HepG2 (cell line): ENCODE data around the gene HBM. TPM values are rescaled to one million over a fixed set of nuclear protein-coding genes. Genes with fewer than 3 reads are reported as not detected.

Experiments used
- ATAC-seq: fragments of 200-7000 bp; cut with Tn5 transposase; 3 replicates; pipeline ENCODE4 v1.9.1; 2020; ENCODE audit warnings: mild to moderate bottlenecking, moderate library complexity
- BruUV-seq: library from RNA; stranded (reverse); fragments of 400-500 nt; replicated peaks from 2 replicates; lab custom pipeline; 2021; lab: Mats Ljungman, UMichigan
- CTCF ChIA-PET: fragments of 300-600 bp; formaldehyde crosslinking; extraction: SDS; loops from one replicate; lab custom pipeline; 2021; ENCODE audit warnings: low total read pairs, inconsistent platforms, low intra/inter-chr PET ratio; lab: Yijun Ruan, JAX
- POLR2A ChIA-PET: fragments of 350-600 bp; sonication (Branson Sonifier 250); formaldehyde crosslinking; loops from one replicate; lab custom pipeline; 2020; ENCODE audit warnings: antibody characterized with exemption, inconsistent platforms; lab: Yijun Ruan, JAX
- DNase-seq: peaks from one replicate; pipeline ENCODE4 v3.0.0-alpha.2; 2015; ENCODE audit warnings: low spot score
- FAIRE-seq: peaks from 3 replicates; lab custom pipeline; 2011; peaks lifted over from hg19 to GRCh38; lab: Jason Lieb, UNC
- H2AFZ ChIP-seq: one replicate; pipeline ENCODE4 v1.6.1; 2011; ENCODE audit warnings: low read length, inconsistent platforms
- H3K27ac ChIP-seq: fragments of 300-600 bp; 3 replicates; pipeline ENCODE4 v1.8.0; 2011; ENCODE audit warnings: mixed run types, mild to moderate bottlenecking, mixed read lengths, low read length, inconsistent platforms; ENCODE audit not compliant: insufficient read depth; ENCODE audit errors: extremely low read length
- H3K27me3 ChIP-seq, 2 experiments: fragments of 200-600 bp in 1 of 2; 2 replicates in 1 of 2; 3 replicates in 1 of 2; pipeline versions ENCODE4 v1.6.0 to v1.8.0; 2011; ENCODE audit warnings: low read length in 2 of 2, mild to moderate bottlenecking in 2 of 2, moderate library complexity in 2 of 2, inconsistent platforms in 1 of 2; ENCODE audit not compliant: insufficient read depth in 2 of 2, control insufficient read depth in 1 of 2
- H3K36me3 ChIP-seq, 2 experiments: fragments of 200-600 bp in 1 of 2; replicated peaks in 1 of 2; 2 replicates in 1 of 2; 3 replicates in 1 of 2; pipeline versions ENCODE4 v1.5.1 to v1.8.0; 2011; ENCODE audit warnings: low read length in 2 of 2, inconsistent platforms in 1 of 2; ENCODE audit not compliant: insufficient read depth in 2 of 2, control insufficient read depth in 1 of 2
- H3K4me1 ChIP-seq: 2 replicates; pipeline ENCODE4 v1.5.1; 2012; ENCODE audit warnings: low read length, inconsistent platforms; ENCODE audit not compliant: insufficient read depth
- H3K4me2 ChIP-seq: 2 replicates; pipeline ENCODE4 v1.6.0; 2011; ENCODE audit warnings: low read depth, low read length, inconsistent platforms
- H3K4me3 ChIP-seq, 3 experiments: fragments of 200-600 bp in 1 of 3; sonication (generic), shearing (Covaris generic) in 1 of 3; replicated peaks in 1 of 3; 2 replicates each; pipeline ENCODE4 v1.5.1; 2011 to 2016; ENCODE audit warnings: low read length in 3 of 3, inconsistent platforms in 2 of 3, low read depth in 2 of 3, mild to moderate bottlenecking in 2 of 3, control low read depth in 1 of 3, mixed read lengths in 1 of 3; ENCODE audit not compliant: insufficient read depth in 1 of 3
- H3K79me2 ChIP-seq: one replicate; pipeline ENCODE4 v1.6.1; 2011; ENCODE audit warnings: low read length, inconsistent platforms; ENCODE audit not compliant: insufficient read depth
- H3K9ac ChIP-seq: 2 replicates; pipeline ENCODE4 v1.6.0; 2011; ENCODE audit warnings: mild to moderate bottlenecking, low read depth, low read length, inconsistent platforms; ENCODE audit not compliant: insufficient read depth
- H3K9me3 ChIP-seq: 2 replicates; pipeline ENCODE4 v1.5.1; 2012; ENCODE audit warnings: mild to moderate bottlenecking, low read length
- H4K20me1 ChIP-seq: 2 replicates; pipeline ENCODE4 v1.6.0; 2011; ENCODE audit warnings: inconsistent platforms, mild to moderate bottlenecking, low read length, moderate library complexity; ENCODE audit not compliant: insufficient read depth
- GZF1 ChIP-seq: sonication (generic); formaldehyde crosslinking; IDR thresholded peaks from 2 replicates; pipeline ENCODE4 v1.5.1; 2020; ENCODE audit warnings: mild to moderate bottlenecking, missing genetic modification reagents
- HIVEP1 ChIP-seq: sonication (generic); formaldehyde crosslinking; IDR thresholded peaks from 2 replicates; pipeline ENCODE4 v1.4.0; 2020; ENCODE audit warnings: mild to moderate bottlenecking, missing genetic modification reagents
- HNF4G ChIP-seq, 2 experiments: sonication (generic) in 1 of 2; formaldehyde crosslinking in 1 of 2; IDR thresholded peaks; 2 replicates each; pipeline versions ENCODE4 v1.4.0 to v1.6.1; 2011 to 2020; ENCODE audit warnings: borderline replicate concordance in 2 of 2, low read depth in 2 of 2, mild to moderate bottlenecking in 2 of 2, low read length in 1 of 2, missing genetic modification reagents in 1 of 2, moderate library complexity in 1 of 2
- KMT2B ChIP-seq: IDR thresholded peaks from 2 replicates; pipeline ENCODE4 v1.6.1; 2016; ENCODE audit warnings: missing genetic modification reagents, missing compliant biosample characterization
- MATR3 ChIP-seq: sonication (generic); formaldehyde crosslinking; IDR thresholded peaks from 2 replicates; pipeline ENCODE4 v1.4.0; 2020; ENCODE audit warnings: missing genetic modification reagents
- MEF2D ChIP-seq: sonication (generic); formaldehyde crosslinking; IDR thresholded peaks from 2 replicates; pipeline ENCODE4 v1.5.1; 2020; ENCODE audit warnings: mild to moderate bottlenecking, missing genetic modification reagents
- NFKB2 ChIP-seq: sonication (generic); formaldehyde crosslinking; IDR thresholded peaks from 2 replicates; pipeline ENCODE4 v1.4.0; 2020; ENCODE audit warnings: missing genetic modification reagents, borderline replicate concordance
- PCBP2 ChIP-seq: fragments of 200-400 bp; formaldehyde crosslinking; optimal IDR thresholded peaks from 2 replicates; pipeline ENCODE3; 2018; ENCODE audit warnings: low read length, low read depth; ENCODE audit not compliant: poor library complexity, severe bottlenecking
- SETDB1 ChIP-seq: sonication (generic); formaldehyde crosslinking; IDR thresholded peaks from 2 replicates; pipeline ENCODE4 v1.5.1; 2020; ENCODE audit warnings: missing genetic modification reagents, mild to moderate bottlenecking, borderline replicate concordance
- SP1 ChIP-seq, 2 experiments: fragments of 450-650 bp in 1 of 2; sonication (generic) in 1 of 2; formaldehyde crosslinking in 1 of 2; IDR thresholded peaks; 2 replicates each; pipeline versions ENCODE4 v1.4.0 to v1.6.1; 2016 to 2020; ENCODE audit warnings: missing genetic modification reagents in 1 of 2
- ZKSCAN8 ChIP-seq: IDR thresholded peaks from 2 replicates; pipeline ENCODE4 v1.6.1; 2016; ENCODE audit warnings: borderline replicate concordance, missing genetic modification reagents, missing compliant biosample characterization
- ZNF281 ChIP-seq: sonication (generic); formaldehyde crosslinking; IDR thresholded peaks from 2 replicates; pipeline ENCODE4 v1.4.0; 2020; ENCODE audit warnings: missing genetic modification reagents, borderline replicate concordance
- ZNF496 ChIP-seq: sonication (generic); formaldehyde crosslinking; IDR thresholded peaks from 2 replicates; pipeline ENCODE4 v1.8.1; 2023; ENCODE audit warnings: mild to moderate bottlenecking, moderate library complexity, missing genetic modification reagents; ENCODE audit not compliant: insufficient replicate concordance
- ZNF562 ChIP-seq: sonication (generic); formaldehyde crosslinking; IDR thresholded peaks from 2 replicates; pipeline ENCODE4 v1.8.0; 2022; ENCODE audit warnings: missing genetic modification reagents, borderline replicate concordance
- ZNF672 ChIP-seq: sonication (generic); formaldehyde crosslinking; IDR thresholded peaks from 2 replicates; pipeline ENCODE4 v1.8.1; 2022; ENCODE audit warnings: missing genetic modification reagents
- ZNF737 ChIP-seq: sonication (generic); formaldehyde crosslinking; IDR thresholded peaks from 2 replicates; pipeline ENCODE4 v1.5.0; 2020; ENCODE audit warnings: missing genetic modification reagents, mild to moderate bottlenecking, borderline replicate concordance
- ZNF883 ChIP-seq: sonication (generic); formaldehyde crosslinking; IDR thresholded peaks from 2 replicates; pipeline ENCODE4 v1.5.1; 2020; ENCODE audit warnings: mild to moderate bottlenecking, missing genetic modification reagents; ENCODE audit errors: not compliant biosample characterization
- WGBS: methylation state at CpG from one replicate; pipeline ENCODE4 v1.1.6; 2017; ENCODE audit warnings: low lambda C conversion rate; 5-methylcytosine and 5-hydroxymethylcytosine counted together
- in situ Hi-C: cut with HindIII; loops from 2 replicates; pipeline ENCODE4 v1.10.0; 2017; ENCODE audit warnings: low pct_unique_long_range_greater_than_20kb; ENCODE audit not compliant: extremely low pct_ligation_motif_present
- intact Hi-C: fragments of 100-400 bp; cut with micrococcal nuclease; formaldehyde crosslinking; loops from one replicate; pipeline ENCODE4 v1.10.0; 2022; ENCODE audit not compliant: unreplicated experiment
- polyA plus RNA-seq, 8 experiments: library from polyadenylated mRNA; depleted of rRNA in 3 of 8; stranded (reverse) in 7 of 8; unstranded in 1 of 8; fragments of >200 nt; fragmentation: Illumina TruSeq in 4 of 8; extraction: Trizol in 4 of 8; gene quantifications; 2 replicates each; pipeline versions ENCODE4 v1.2.1 to v1.2.3, GENCODE V29; 2011 to 2016; ENCODE audit warnings: low read depth in 4 of 8, missing spikeins in 1 of 8, mixed read lengths in 1 of 8; ENCODE audit not compliant: insufficient read depth in 1 of 8
- total RNA-seq, 5 experiments: library from RNA; depleted of rRNA; stranded (reverse); fragments of >200 nt; fragmentation: Illumina TruSeq; extraction: Trizol; gene quantifications; 2 replicates each; pipeline ENCODE4 v1.2.3, GENCODE V29; 2016; ENCODE audit warnings: low read depth in 1 of 5

HBM gene
- total and polyA plus RNA-seq, 2 of the 13 experiments (the other 11 are each of a cell fraction or from before 2014, with no cell fraction given) = not detected

- Histone ChIP-seq H3K9ac (no peak overlapping the region), H2AFZ (no peak overlapping the region), H3K27ac (no peak overlapping the region), H3K79me2 (no peaks in the 10 kb centered on the region), H3K4me2 (no peak overlapping the region), H3K36me3 (no peaks in the 10 kb centered on the region), H3K27me3 (peaks cover 6 to 52% of the 10 kb centered on the region in 2 experiments), H4K20me1 (peaks cover 3% of the 10 kb centered on the region; the same call in 1 of the 2 replicates), H3K4me1 (peaks cover 27% of the 10 kb centered on the region), H3K4me3 (no peak overlapping the region), H3K9me3 (no peaks in the 10 kb centered on the region)
- no TSS peak for BruUV-seq
- ATAC-seq = no peak
- ChIA-PET CTCF (no interaction called here), POLR2A (no interaction called here)
- DNase-seq = no peak
- TF ChIP-seq ZNF281 (CRISPR knock-in tag) (no peak), GZF1 (no peak), MEF2D (no peak), PCBP2 (no peak), SETDB1 (CRISPR knock-in tag) (no peak), ZNF496 (CRISPR knock-in tag) (no peak), ZNF672 (CRISPR knock-in tag) (no peak), NFKB2 (CRISPR knock-in tag) (no peak), SP1 (IDR thresholded peaks at IDR 0.05) (no peak), SP1 (CRISPR knock-in tag; IDR thresholded peaks at IDR 0.05) (no peak), HIVEP1 (CRISPR knock-in tag) (no peak), ZNF883 (CRISPR knock-in tag) (no peak), ZKSCAN8 (no peak), ZNF562 (CRISPR knock-in tag) (no peak), ZNF737 (CRISPR knock-in tag) (no peak), HNF4G (IDR thresholded peaks at IDR 0.05; ENCODE audit: borderline replicate concordance, low read depth, low read length) (no peak), HNF4G (CRISPR knock-in tag; IDR thresholded peaks at IDR 0.05; ENCODE audit: borderline replicate concordance, low read depth) (no peak), KMT2B (CRISPR knock-in tag) (no peak), MATR3 (no peak)
- 7% methylated on average over 11 of the region's 18 CpGs for WGBS
- in situ Hi-C loops (no loop called here), intact Hi-C loops (no loop called here)
- FAIRE-seq = no peak
These were observed 5.0 kb upstream of the HBM start for GRCh38 chr16:160691-161190.
